D721Med (cell line): Measurements from ENCODE around the gene MCCC2.
"Not testable (repeated sequence)": the region's sequence is repeated elsewhere in the genome, so short reads cannot be mapped to it uniquely, and the experiment has no call there.

Experiments used
- DNase-seq: peaks from one replicate; pipeline ENCODE4 v3.0.0; 2011; ENCODE audit warnings: low spot score; ENCODE audit not compliant: insufficient read length
- FAIRE-seq: peaks from 2 replicates; lab custom pipeline; 2011; peaks lifted over from hg19 to GRCh38; lab: Jason Lieb, UNC
- TF ChIP-seq, protein P1 (sequence below): IDR thresholded peaks from 2 replicates; pipeline ENCODE4 v1.5.1; 2012; ENCODE audit warnings: mild to moderate bottlenecking, control low read depth; ENCODE audit not compliant: insufficient read depth; ENCODE audit errors: missing control alignments

MCCC2 gene

DNA sequence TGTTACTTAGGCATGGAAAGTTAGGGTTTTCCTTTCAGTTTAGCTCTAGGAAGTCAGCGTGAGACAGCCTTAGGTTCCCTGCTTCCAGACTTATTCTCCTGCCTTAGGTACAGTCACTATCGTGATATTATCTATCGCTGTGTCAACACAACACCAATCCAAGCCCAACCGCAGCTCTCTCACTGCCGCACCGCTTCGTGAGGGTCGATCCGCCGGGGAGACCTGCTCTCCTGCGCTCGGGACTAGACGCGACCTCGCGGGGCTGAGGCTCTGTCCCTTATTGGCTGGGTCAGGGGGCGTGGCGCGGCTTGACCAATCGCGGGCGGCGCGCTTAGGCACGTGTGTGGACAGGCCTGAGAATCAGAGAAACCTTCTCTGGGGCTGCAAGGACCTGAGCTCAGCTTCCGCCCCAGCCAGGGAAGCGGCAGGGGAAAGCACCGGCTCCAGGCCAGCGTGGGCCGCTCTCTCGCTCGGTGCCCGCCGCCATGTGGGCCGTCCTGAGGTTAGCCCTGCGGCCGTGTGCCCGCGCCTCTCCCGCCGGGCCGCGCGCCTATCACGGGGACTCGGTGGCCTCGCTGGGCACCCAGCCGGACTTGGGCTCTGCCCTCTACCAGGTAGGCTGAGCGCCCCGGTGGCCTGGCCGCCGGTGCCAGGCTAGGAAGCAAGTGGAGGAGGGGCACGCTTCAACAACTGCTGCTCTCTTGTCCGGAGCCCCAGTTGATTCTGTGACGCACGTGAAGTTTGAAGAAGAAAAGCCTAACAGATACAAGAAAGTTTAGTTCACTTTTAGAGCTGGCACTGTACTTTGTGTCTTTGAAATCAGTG, at the start of gene MCCC2:
Gene MCCC2 (plus strand): TSS at position 400 of the 825 bp plus-strand sequence. CDS start 86 bp downstream, at position 486.
- FAIRE-seq (no peak), DNase-seq (no peak)
- TF ChIP-seq, protein P1, sequence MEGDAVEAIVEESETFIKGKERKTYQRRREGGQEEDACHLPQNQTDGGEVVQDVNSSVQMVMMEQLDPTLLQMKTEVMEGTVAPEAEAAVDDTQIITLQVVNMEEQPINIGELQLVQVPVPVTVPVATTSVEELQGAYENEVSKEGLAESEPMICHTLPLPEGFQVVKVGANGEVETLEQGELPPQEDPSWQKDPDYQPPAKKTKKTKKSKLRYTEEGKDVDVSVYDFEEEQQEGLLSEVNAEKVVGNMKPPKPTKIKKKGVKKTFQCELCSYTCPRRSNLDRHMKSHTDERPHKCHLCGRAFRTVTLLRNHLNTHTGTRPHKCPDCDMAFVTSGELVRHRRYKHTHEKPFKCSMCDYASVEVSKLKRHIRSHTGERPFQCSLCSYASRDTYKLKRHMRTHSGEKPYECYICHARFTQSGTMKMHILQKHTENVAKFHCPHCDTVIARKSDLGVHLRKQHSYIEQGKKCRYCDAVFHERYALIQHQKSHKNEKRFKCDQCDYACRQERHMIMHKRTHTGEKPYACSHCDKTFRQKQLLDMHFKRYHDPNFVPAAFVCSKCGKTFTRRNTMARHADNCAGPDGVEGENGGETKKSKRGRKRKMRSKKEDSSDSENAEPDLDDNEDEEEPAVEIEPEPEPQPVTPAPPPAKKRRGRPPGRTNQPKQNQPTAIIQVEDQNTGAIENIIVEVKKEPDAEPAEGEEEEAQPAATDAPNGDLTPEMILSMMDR = no peak

DNA sequence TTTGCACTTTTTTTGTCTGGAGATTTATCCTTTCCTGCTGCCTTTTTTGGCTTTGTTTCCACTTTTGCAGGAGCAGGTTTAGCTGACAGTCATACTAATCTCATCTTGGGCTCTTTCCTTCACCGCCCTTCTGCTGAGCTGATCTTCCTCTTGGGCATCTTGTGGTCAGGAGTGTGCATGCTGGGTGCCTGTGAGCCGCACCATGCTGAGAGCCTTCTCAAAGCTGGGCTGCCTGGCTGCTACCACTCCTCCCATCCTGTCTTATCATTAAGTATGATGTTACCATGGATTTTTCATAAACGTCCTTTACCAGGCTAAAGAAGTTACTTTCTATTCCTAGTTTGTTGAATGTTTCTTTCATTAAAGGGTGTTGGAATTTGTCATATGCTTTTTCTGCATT, 49.5 kb upstream of the MCCC2 start:
- no peak for FAIRE-seq
- DNase-seq = no peak
- TF ChIP-seq, protein P1 = no peak

- DNase-seq, FAIRE-seq: not testable (repeated sequence)
Observed at GRCh38 chr5:71550885-71551284, 36.3 kb upstream of the MCCC2 start.

GRCh38 chr5:71551582-71551981, 35.6 kb upstream of the MCCC2 start:
- FAIRE-seq, DNase-seq: not testable (repeated sequence)

- FAIRE-seq, DNase-seq: not testable (repeated sequence)
Observed at GRCh38 chr5:71552026-71552749, 35.0 kb upstream of the MCCC2 start.

- TF ChIP-seq, protein P1 = no peak
- no peak for FAIRE-seq
Observed at GRCh38 chr5:71563161-71563560, 24.0 kb upstream of the MCCC2 start.

GRCh38 chr5:71564895-71565294, 22.2 kb upstream of the MCCC2 start:
- TF ChIP-seq, protein P1 = no peak
- no peak for FAIRE-seq
- DNase-seq = no peak

More at GRCh38 chr5:71563161-71563560, 24.0 kb upstream of the MCCC2 start:
- DNase-seq = no peak

DNA sequence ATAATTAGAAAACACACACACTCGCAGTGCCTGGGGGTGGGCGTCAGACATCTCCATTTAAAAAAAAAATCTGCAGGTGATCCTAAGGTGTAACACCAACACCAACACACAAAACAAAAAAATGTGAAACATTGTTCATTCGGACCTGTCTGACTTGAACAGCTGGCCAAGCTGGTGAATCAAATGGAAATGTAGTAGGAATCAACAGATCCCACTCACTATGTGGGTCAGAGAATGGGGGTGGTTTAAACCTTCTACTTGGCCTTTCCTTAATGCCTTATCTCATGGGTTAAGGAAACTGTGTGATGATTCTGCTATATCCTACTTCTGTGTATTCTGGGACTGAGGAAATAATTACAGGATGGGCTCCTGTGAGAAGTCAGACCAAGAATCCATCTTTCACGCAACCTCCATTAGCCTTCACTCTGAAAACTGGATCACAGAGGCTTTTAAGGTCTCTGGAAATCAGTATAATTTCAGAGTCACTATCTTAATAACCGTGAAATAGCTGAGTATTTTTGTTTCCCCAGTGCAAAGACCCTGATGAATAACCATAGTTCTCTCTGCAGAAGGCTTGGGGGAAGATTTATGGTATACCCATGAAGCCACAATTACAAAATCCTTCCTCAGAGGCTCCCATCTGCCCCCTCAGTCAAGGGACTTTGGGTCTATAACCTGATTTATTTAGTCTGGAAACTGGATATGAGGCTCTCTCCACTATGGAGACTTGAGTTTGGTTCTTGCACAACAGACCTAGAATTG, 17.2 kb upstream of the MCCC2 start:
- DNase-seq (no peak), FAIRE-seq (no peak)
- TF ChIP-seq, protein P1 = no peak

GRCh38 chr5:71571811-71572210, 15.3 kb upstream of the MCCC2 start:
- DNase-seq, FAIRE-seq: not testable (repeated sequence)
